GM12865 (cell line): Measurements from ENCODE around the gene MUCL3.
"Not testable (repeated sequence)": the region's sequence is repeated elsewhere in the genome, so short reads cannot be mapped to it uniquely, and the experiment has no call there.

Experiments
- DNase-seq: peaks from one replicate; pipeline ENCODE4 v3.0.0; 2010; ENCODE audit warnings: low read depth
- H3K4me3 ChIP-seq: 2 replicates; pipeline ENCODE4 v1.5.1; 2011; ENCODE audit warnings: mild to moderate bottlenecking, low read depth, low read length, control low read depth
- CTCF ChIP-seq: IDR thresholded peaks from 2 replicates; pipeline ENCODE4 v1.5.1; 2011; ENCODE audit warnings: low read length, control low read depth, low read depth, inconsistent platforms; ENCODE audit not compliant: insufficient read depth; ENCODE audit errors: missing control alignments

MUCL3 gene

GRCh38 chr6:30895343-30895742 lies 45.4 kb upstream of the MUCL3 start:
- DNase-seq, result no peak
- no peak for TF ChIP-seq CTCF
- H3K4me3 ChIP-seq, result no peak overlapping the region

- TF ChIP-seq CTCF, result no peak
- H3K4me3 ChIP-seq, result no peak overlapping the region
- no peak for DNase-seq
Measured at GRCh38 chr6:30896541-30896940, 44.2 kb upstream of the MUCL3 start.

DNA sequence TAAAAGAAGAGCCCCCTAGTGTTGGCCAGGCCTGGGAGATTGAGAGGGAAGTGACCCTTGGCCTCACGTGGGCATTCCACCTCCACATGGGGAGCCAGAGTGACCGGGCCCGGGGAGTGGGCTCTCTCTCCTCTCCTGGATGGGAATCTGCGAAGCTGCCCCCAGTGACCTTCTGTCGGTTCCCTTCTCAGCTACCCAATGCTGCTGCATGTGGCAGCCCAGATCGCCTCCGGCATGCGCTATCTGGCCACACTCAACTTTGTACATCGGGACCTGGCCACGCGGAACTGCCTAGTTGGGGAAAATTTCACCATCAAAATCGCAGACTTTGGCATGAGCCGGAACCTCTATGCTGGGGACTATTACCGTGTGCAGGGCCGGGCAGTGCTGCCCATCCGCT lies 42.9 kb upstream of the MUCL3 start:
- H3K4me3 ChIP-seq, result no peak overlapping the region
- no peak for DNase-seq
- TF ChIP-seq CTCF, result no peak

DNA sequence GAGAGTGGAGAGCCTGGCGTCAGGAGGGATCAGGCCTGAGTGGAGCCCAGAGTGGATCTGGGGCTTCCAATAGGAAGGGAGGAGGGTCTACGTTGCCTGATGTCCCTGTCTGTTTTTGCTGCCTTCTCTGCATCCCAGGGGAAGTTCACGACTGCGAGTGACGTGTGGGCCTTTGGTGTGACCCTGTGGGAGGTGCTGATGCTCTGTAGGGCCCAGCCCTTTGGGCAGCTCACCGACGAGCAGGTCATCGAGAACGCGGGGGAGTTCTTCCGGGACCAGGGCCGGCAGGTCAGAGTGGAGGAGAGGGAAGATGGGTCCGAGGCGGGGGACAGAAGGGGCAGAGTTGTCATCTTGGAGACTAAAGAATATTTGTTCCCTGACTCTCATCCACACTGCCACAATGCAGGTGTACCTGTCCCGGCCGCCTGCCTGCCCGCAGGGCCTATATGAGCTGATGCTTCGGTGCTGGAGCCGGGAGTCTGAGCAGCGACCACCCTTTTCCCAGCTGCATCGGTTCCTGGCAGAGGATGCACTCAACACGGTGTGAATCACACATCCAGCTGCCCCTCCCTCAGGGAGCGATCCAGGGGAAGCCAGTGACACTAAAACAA lies 41.9 kb upstream of the MUCL3 start:
- H3K4me3 ChIP-seq, result no peak overlapping the region
- DNase-seq, result no peak
- no peak for TF ChIP-seq CTCF

GRCh38 chr6:30900863-30901417 lies 39.8 kb upstream of the MUCL3 start:
- DNase-seq, result no peak
- TF ChIP-seq CTCF, result no peak
- H3K4me3 ChIP-seq, result no peak overlapping the region

GRCh38 chr6:30901436-30901835 lies 39.3 kb upstream of the MUCL3 start:
- TF ChIP-seq CTCF, result no peak

DNA sequence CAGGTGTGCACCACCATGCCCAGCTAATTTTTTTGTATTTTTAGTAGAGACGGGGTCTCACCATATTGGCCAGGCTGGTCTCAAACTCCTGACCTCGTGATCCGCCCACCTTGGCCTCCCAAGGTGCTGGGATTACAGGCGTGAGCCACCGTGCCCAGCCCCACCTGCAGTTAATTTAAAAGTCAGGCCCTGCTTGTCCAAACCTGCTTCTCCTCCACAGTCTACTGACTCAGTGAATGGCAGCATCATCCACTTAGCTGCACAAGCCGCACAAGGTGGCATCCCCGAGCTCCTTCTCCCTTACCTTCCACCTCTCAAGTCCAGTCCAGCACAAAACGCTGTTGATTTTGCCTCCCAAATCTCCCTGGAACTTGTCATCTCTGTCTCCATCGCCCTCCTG lies 38.6 kb upstream of the MUCL3 start:
- not testable (repeated sequence) for H3K4me3 ChIP-seq, DNase-seq

More at GRCh38 chr6:30901436-30901835, 39.3 kb upstream of the MUCL3 start:
- DNase-seq, result no peak
- H3K4me3 ChIP-seq, result no peak overlapping the region

GRCh38 chr6:30902709-30903108 lies 38.1 kb upstream of the MUCL3 start:
- no peak overlapping the region for H3K4me3 ChIP-seq
- TF ChIP-seq CTCF, result no peak
- no peak for DNase-seq
